A549 (cell line): Measurements from ENCODE around the gene PMPCA. TPM values are rescaled to one million over a fixed set of nuclear protein-coding genes. Genes with fewer than 3 reads are reported as not detected.

Source experiments
- ATAC-seq, 2 experiments: fragments of 200-7000 bp in 1 of 2; fragments of >200 bp in 1 of 2; cut with Nextera tagmentation in 1 of 2; cut with Tn5 transposase in 1 of 2; 3 replicates each; pipeline versions ENCODE4 v1.8.0 to v1.9.1; 2018 to 2020; ENCODE audit warnings: mild to moderate bottlenecking in 1 of 2, moderate library complexity in 1 of 2
- CTCF ChIA-PET: fragments of 300-600 bp; sonication (Branson Sonifier 250); formaldehyde crosslinking; extraction: SDS; loops from one replicate; lab custom pipeline; 2021; ENCODE audit warnings: antibody characterized with exemption, inconsistent platforms; lab: Yijun Ruan, JAX
- POLR2A ChIA-PET: fragments of 350-600 bp; formaldehyde crosslinking; extraction: SDS; loops from one replicate; lab custom pipeline; 2021; ENCODE audit warnings: antibody characterized with exemption, inconsistent platforms; lab: Yijun Ruan, JAX
- DNase-seq, 2 experiments: peaks; one replicate each; pipeline versions ENCODE4 v3.0.0 to v3.0.0-alpha.2; 2011 to 2016; ENCODE audit warnings: low read depth in 1 of 2, low spot score in 1 of 2
- FAIRE-seq: peaks from 2 replicates; lab custom pipeline; 2011; peaks lifted over from hg19 to GRCh38; lab: Jason Lieb, UNC
- H3K27ac ChIP-seq, 2 experiments: fragments of >200 bp; sonication (Bioruptor Twin); formaldehyde crosslinking; 3 replicates each; pipeline ENCODE4 v1.5.1; 2016 to 2017
- H3K4me1 ChIP-seq: fragments of >200 bp; sonication (Bioruptor Twin); formaldehyde crosslinking; 3 replicates; pipeline ENCODE4 v1.6.1; 2016
- H3K4me2 ChIP-seq: fragments of >200 bp; sonication (Bioruptor Twin); formaldehyde crosslinking; 3 replicates; pipeline ENCODE4 v1.6.1; 2016
- H3K4me3 ChIP-seq: fragments of >200 bp; sonication (Bioruptor Twin); formaldehyde crosslinking; 3 replicates; pipeline ENCODE4 v1.5.1; 2016
- H3K9me3 ChIP-seq: fragments of >200 bp; sonication (Bioruptor Twin); formaldehyde crosslinking; 3 replicates; pipeline ENCODE4 v1.6.1; 2016
- ATOH8 ChIP-seq: fragments of 250-450 bp; sonication (Bioruptor Pico); IDR thresholded peaks from 2 replicates; pipeline ENCODE4 v1.5.0; 2020; ENCODE audit warnings: low read depth, mild to moderate bottlenecking, moderate library complexity
- CHD2 ChIP-seq: fragments of 150-350 bp; IDR thresholded peaks from 2 replicates; pipeline ENCODE4 v1.6.1; 2014; ENCODE audit warnings: low read length; ENCODE audit not compliant: partially characterized antibody
- E2F6 ChIP-seq: IDR thresholded peaks from 2 replicates; pipeline ENCODE4 v1.6.1; 2012; ENCODE audit warnings: low read depth, borderline replicate concordance
- EHF ChIP-seq: fragments of 250-450 bp; sonication (Bioruptor Pico); IDR thresholded peaks from 2 replicates; pipeline ENCODE4 v1.5.0; 2020; ENCODE audit warnings: mild to moderate bottlenecking
- ESRRA ChIP-seq: fragments of 150-350 bp; IDR thresholded peaks from 2 replicates; pipeline ENCODE4 v1.6.1; 2014; ENCODE audit warnings: mild to moderate bottlenecking, low read length, borderline replicate concordance
- FOSL2 ChIP-seq, 2 experiments: fragments of 450-650 bp in 1 of 2; fragments of >200 bp in 1 of 2; sonication (Bioruptor Twin) in 1 of 2; formaldehyde crosslinking; IDR thresholded peaks; 2 replicates each; pipeline versions ENCODE4 v1.5.0 to v1.6.1; 2016 to 2020; ENCODE audit warnings: mild to moderate bottlenecking in 1 of 2, moderate library complexity in 1 of 2
- GATA3 ChIP-seq: IDR thresholded peaks from 2 replicates; pipeline ENCODE4 v1.6.1; 2012; ENCODE audit warnings: borderline replicate concordance
- HEYL ChIP-seq: fragments of 250-450 bp; sonication (Bioruptor Pico); IDR thresholded peaks from 2 replicates; pipeline ENCODE4 v1.8.0; 2021; ENCODE audit warnings: mild to moderate bottlenecking, moderate library complexity
- HOXA7 ChIP-seq: fragments of 250-450 bp; sonication (Bioruptor Pico); IDR thresholded peaks from 2 replicates; pipeline ENCODE4 v1.5.0; 2020; ENCODE audit warnings: mild to moderate bottlenecking, moderate library complexity
- HOXB5 ChIP-seq: fragments of 250-450 bp; sonication (Bioruptor Pico); IDR thresholded peaks from 2 replicates; pipeline ENCODE4 v1.5.0; 2020; ENCODE audit warnings: mild to moderate bottlenecking, moderate library complexity
- JUN ChIP-seq, 2 experiments: fragments of >200 bp; sonication (Bioruptor Twin); formaldehyde crosslinking; IDR thresholded peaks; 2 replicates in 1 of 2; 3 replicates in 1 of 2; pipeline ENCODE4 v1.6.1; 2016 to 2017
- JUNB ChIP-seq: fragments of >200 bp; sonication (Bioruptor Twin); formaldehyde crosslinking; IDR thresholded peaks from 2 replicates; pipeline ENCODE4 v1.6.1; 2016
- KDM1A ChIP-seq: fragments of 200-600 bp; sonication (generic); IDR thresholded peaks from 2 replicates; pipeline ENCODE4 v1.6.1; 2016; ENCODE audit warnings: low read depth, mild to moderate bottlenecking
- KDM5A ChIP-seq: fragments of 200-600 bp; sonication (generic); IDR thresholded peaks from 2 replicates; pipeline ENCODE4 v1.6.1; 2016; ENCODE audit warnings: antibody characterized with exemption, mild to moderate bottlenecking
- MAX ChIP-seq: IDR thresholded peaks from 2 replicates; pipeline ENCODE4 v1.6.1; 2012
- MYC ChIP-seq: IDR thresholded peaks from 2 replicates; pipeline ENCODE4 v1.6.1; 2012; ENCODE audit warnings: mild to moderate bottlenecking, inconsistent platforms, low read length, improper control_type of control experiment, borderline replicate concordance
- NPAS2 ChIP-seq: fragments of 250-450 bp; sonication (Bioruptor Pico); IDR thresholded peaks from 2 replicates; pipeline ENCODE4 v1.8.0; 2022; ENCODE audit warnings: mild to moderate bottlenecking, moderate library complexity, borderline replicate concordance
- PHF8 ChIP-seq: fragments of 200-600 bp; sonication (generic); IDR thresholded peaks from 2 replicates; pipeline ENCODE4 v1.6.1; 2016; ENCODE audit warnings: low read depth, mild to moderate bottlenecking, antibody characterized with exemption, moderate library complexity, borderline replicate concordance
- POLR2A ChIP-seq: IDR thresholded peaks from 2 replicates; pipeline ENCODE4 v1.6.1; 2012; ENCODE audit warnings: mild to moderate bottlenecking, low read length
- RAD21 ChIP-seq, 2 experiments: fragments of >200 bp in 1 of 2; sonication (Bioruptor Twin) in 1 of 2; formaldehyde crosslinking in 1 of 2; IDR thresholded peaks in 1 of 2; conservative IDR thresholded peaks in 1 of 2; 2 replicates in 1 of 2; 3 replicates in 1 of 2; pipeline ENCODE4 v1.6.1; 2012 to 2018; ENCODE audit warnings: inconsistent platforms in 1 of 2
- RNF2 ChIP-seq: fragments of 200-600 bp; sonication (generic); IDR thresholded peaks from 2 replicates; pipeline ENCODE4 v1.6.1; 2016; ENCODE audit warnings: low read depth, mild to moderate bottlenecking, antibody characterized with exemption, moderate library complexity, borderline replicate concordance
- TFCP2L1 ChIP-seq: fragments of 250-450 bp; sonication (Bioruptor Pico); IDR thresholded peaks from 2 replicates; pipeline ENCODE4 v1.5.0; 2021; ENCODE audit warnings: mild to moderate bottlenecking
- TP53 ChIP-seq: fragments of 250-450 bp; sonication (Bioruptor Pico); IDR thresholded peaks from 2 replicates; pipeline ENCODE4 v1.5.0; 2021; ENCODE audit warnings: mild to moderate bottlenecking, moderate library complexity
- ZNF302 ChIP-seq: fragments of 250-450 bp; sonication (Bioruptor Pico); IDR thresholded peaks from 2 replicates; pipeline ENCODE4 v1.9.0; 2021; ENCODE audit warnings: inconsistent platforms, mild to moderate bottlenecking, moderate library complexity
- WGBS: methylation state at CpG from one replicate; pipeline ENCODE4 v1.1.6; 2017; ENCODE audit errors: missing lambda C conversion rate; 5-methylcytosine and 5-hydroxymethylcytosine counted together
- polyA plus RNA-seq, 4 experiments: library from polyadenylated mRNA; depleted of rRNA in 3 of 4; stranded (reverse); fragments of >200 nt; fragmentation: RNase III in 1 of 4; extraction: RNeasy Plus Mini Kit Qiagen cat#74134 plus additional on column Dnase treatment in 1 of 4; gene quantifications; 2 replicates in 3 of 4; 3 replicates in 1 of 4; pipeline ENCODE4 v1.2.3, GENCODE V29; 2011 to 2017
- TF ChIP-seq, protein P1 (sequence below): IDR thresholded peaks from 2 replicates; pipeline ENCODE4 v1.6.1; 2012
- TF ChIP-seq, protein P2 (sequence below): fragments of 250-450 bp; sonication (Bioruptor Pico); IDR thresholded peaks from 2 replicates; pipeline ENCODE4 v1.5.0; 2021; ENCODE audit warnings: mild to moderate bottlenecking, moderate library complexity, borderline replicate concordance

PMPCA gene
- polyA plus RNA-seq, 2 of the 4 experiments (the other 2 are of a cell fraction), result 71.1 to 89.2 TPM

DNA sequence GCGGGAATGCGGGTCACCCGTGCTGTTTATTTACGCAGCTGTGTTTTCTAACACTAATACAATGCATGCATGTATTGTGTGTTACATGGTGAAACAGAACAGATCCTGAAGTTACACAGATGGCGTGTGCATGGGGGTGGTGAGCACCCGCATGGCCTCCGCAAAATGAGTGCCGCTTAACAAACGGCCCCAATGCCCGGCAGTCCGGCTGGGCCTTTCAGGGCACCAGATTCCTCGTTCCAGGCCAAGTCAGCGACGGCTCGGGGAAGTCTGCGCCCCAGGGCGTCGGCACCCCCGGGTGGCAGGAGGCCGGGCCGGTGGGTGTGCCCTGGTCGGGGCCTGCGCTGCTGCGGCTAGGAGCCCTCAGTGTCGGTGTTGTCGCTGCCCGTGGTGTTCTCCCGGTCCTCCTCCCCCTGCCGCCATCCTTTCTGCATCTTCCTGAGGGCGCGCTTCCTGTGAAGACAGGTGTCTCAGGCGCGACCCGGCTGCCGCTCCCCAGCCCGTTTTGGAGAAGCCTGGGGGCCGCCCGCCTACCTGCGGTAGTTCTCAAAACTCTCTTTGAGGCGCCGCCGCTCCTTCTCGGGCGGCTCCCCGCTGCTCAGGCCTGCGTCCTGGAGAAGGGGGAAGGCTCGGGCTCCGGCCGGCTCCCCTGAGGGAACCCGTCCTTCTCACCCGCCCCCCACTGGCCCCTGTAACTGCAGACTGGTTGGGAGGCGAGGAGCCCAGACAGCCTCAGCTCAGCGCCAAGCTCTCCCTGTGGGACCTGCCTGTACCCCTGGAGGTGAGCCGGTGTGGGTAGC, 46.3 kb upstream of the PMPCA start:
- CTCF ChIA-PET, result interaction anchor here (0.8 to 3.9 kb wide), 31 partner anchors 8 to 357 kb away, joined by 3 to 29 read pairs (median 5); partner anchors contain the start of gene CARD9
- DNase-seq (no peak), FAIRE-seq (no peak), ATAC-seq (no peak)
- POLR2A ChIA-PET, result interaction anchor here (0.6 to 2.4 kb wide), 8 partner anchors 8 to 120 kb away, joined by 4 to 33 read pairs (median 12); partner anchors contain the start of gene SNAPC4
- Histone ChIP-seq H3K4me3 (peak overlapping the region; percentile 88), H3K4me1 (peaks cover 13% of the 10 kb centered on the region; the same call in 2 of the 3 replicates), H3K4me2 (peak overlapping the region; percentile 77), H3K9me3 (no peaks in the 10 kb centered on the region), H3K27ac (peak overlapping the region in 1 of 2 experiments; percentile 98; a peak in 4 of 6 replicates)
- TF ChIP-seq HOXA7 (no peak), NPAS2 (CRISPR knock-in tag) (no peak), GATA3 (no peak), KDM1A (no peak), JUNB (no peak), HOXB5 (CRISPR knock-in tag) (no peak), RNF2 (0 out of 2 replicates have a peak, but pooled peaks have one; percentile 51)
- 83% methylated on average over 43 of the region's 54 CpGs for WGBS

DNA sequence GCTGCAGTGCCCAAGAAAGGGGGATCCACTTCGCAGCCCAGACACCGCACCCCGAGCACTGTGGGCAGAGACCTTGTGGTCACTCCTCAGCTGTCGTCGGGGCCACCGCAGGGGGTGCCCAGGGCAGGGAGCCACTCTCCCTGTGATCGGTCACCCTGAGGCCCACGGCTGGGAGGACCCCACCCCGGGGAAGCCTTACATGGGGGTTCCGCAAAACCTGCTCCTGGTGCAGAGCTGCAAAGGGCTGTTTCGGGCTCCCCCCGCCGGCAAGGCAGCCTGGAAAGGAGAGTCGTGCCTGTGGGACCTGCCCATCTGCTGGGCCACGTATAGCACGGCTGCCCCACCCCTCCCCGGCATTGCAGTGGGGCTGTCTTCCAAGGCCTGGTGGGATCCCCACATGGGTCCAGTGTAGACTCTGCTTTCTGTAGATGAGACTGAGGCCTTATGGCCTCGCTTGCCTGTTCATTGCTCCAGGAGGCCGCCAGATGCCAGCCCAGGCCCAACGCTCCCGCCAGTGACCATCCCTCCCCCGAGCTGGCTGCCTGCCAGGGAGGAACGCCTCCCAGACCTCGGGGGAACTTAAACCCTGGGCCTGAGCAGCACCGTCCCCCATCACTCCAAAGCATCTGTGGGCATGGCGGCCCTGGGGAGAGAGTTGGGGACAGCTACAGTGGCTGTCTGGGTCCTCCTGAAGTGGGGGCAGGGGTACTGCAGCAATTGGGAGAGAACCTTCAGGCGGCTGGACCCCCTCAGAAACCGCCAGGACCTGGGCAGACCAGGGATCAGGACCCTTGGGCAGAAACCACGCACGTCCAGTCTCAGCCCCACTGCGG, 45.3 kb upstream of the PMPCA start:
- Histone ChIP-seq H3K4me2 (no peak overlapping the region), H3K4me1 (peaks cover 13% of the 10 kb centered on the region; the same call in 2 of the 3 replicates), H3K27ac (no peak overlapping the region), H3K9me3 (no peaks in the 10 kb centered on the region), H3K4me3 (no peak overlapping the region)
- WGBS, result 76% methylated on average over 16 of the region's 31 CpGs
- TF ChIP-seq HEYL, result no peak
- TF ChIP-seq POLR2A, result no peak
- no peak for TF ChIP-seq ESRRA
- no peak for TF ChIP-seq E2F6
- TF ChIP-seq MYC, result no peak
- no peak for TF ChIP-seq TP53 (CRISPR knock-in tag)
- TF ChIP-seq, protein P1, sequence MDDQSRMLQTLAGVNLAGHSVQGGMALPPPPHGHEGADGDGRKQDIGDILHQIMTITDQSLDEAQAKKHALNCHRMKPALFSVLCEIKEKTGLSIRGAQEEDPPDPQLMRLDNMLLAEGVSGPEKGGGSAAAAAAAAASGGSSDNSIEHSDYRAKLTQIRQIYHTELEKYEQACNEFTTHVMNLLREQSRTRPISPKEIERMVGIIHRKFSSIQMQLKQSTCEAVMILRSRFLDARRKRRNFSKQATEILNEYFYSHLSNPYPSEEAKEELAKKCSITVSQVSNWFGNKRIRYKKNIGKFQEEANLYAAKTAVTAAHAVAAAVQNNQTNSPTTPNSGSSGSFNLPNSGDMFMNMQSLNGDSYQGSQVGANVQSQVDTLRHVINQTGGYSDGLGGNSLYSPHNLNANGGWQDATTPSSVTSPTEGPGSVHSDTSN, result no peak
- TF ChIP-seq KDM5A, result no peak
- no peak for TF ChIP-seq FOSL2 (IDR thresholded peaks at IDR 0.05)
- TF ChIP-seq FOSL2 (CRISPR knock-in tag; IDR thresholded peaks at IDR 0.05), result no peak
- FAIRE-seq (no peak), DNase-seq (no peak), ATAC-seq (no peak)
- POLR2A ChIA-PET, result no interaction called here
- CTCF ChIA-PET, result interaction anchor here (0.9 to 3.9 kb wide), 10 partner anchors 10 to 75 kb away, joined by 3 to 29 read pairs (median 12); partner anchors contain the start of gene CARD9

DNA sequence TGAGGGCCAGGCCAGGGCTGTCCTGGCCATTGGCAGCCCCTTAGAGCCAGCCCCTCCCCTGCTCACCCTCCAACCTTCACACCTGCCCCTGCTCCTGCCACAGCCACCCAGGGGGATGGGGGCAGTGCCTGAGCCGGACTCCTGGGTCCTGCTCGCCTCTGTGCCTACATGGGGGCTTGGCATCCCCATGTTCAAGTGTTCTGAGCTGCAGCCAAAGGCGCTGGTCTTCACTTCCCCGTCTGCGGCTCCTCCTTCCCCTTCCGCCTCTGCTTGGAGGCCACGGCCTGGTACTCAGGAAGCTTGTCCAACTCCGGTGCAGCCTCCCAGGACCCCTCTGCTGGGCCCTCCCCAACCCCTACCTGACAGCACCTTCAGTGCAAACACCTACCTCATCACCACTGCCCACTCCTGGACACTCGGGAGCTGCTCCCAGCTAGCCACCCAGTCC, 44.7 kb upstream of the PMPCA start:
- Histone ChIP-seq H3K4me3 (no peak overlapping the region), H3K4me2 (no peak overlapping the region), H3K4me1 (peaks cover 13% of the 10 kb centered on the region; the same call in 2 of the 3 replicates), H3K27ac (no peak overlapping the region), H3K9me3 (no peaks in the 10 kb centered on the region)
- ChIA-PET POLR2A (no interaction called here), CTCF (interaction anchor here (1.1 to 3.9 kb wide), 8 partner anchors 9 to 82 kb away, joined by 4 to 26 read pairs (median 6); partner anchors contain the start of gene CARD9)
- no peak for DNase-seq
- WGBS, result 92% methylated on average over 9 of the region's 9 CpGs
- FAIRE-seq, result no peak
- ATAC-seq, result no peak
- TF ChIP-seq PHF8 (no peak), MAX (no peak), ATOH8 (no peak), JUN (IDR thresholded peaks at IDR 0.05) (no peak), TFCP2L1 (CRISPR knock-in tag) (no peak), GATA3 (no peak), HOXA7 (no peak), RAD21 (conservative IDR thresholded peaks at IDR 0.05 in 1 of 2, IDR thresholded peaks at IDR 0.05 in 1 of 2) (no peak), ZNF302 (no peak), RNF2 (no peak), CHD2 (no peak), EHF (no peak)
- TF ChIP-seq, protein P2, sequence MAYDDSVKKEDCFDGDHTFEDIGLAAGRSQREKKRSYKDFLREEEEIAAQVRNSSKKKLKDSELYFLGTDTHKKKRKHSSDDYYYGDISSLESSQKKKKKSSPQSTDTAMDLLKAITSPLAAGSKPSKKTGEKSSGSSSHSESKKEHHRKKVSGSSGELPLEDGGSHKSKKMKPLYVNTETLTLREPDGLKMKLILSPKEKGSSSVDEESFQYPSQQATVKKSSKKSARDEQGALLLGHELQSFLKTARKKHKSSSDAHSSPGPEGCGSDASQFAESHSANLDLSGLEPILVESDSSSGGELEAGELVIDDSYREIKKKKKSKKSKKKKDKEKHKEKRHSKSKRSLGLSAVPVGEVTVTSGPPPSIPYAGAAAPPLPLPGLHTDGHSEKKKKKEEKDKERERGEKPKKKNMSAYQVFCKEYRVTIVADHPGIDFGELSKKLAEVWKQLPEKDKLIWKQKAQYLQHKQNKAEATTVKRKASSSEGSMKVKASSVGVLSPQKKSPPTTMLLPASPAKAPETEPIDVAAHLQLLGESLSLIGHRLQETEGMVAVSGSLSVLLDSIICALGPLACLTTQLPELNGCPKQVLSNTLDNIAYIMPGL (CRISPR knock-in tag), result no peak
